HCT116 (cell line): ENCODE measurements around the gene CADPS.

Experiments
- CTCF ChIP-seq, 3 experiments: fragments of 200-600 bp in 1 of 3; sonication (generic) in 1 of 3; IDR thresholded peaks in 2 of 3; conservative IDR thresholded peaks in 1 of 3; 2 replicates each; pipeline ENCODE4 v1.5.1; 2012 to 2017; ENCODE audit warnings: low read depth in 2 of 3, low read length in 2 of 3, antibody characterized with exemption in 1 of 3, borderline replicate concordance in 1 of 3, control low read depth in 1 of 3, mild to moderate bottlenecking in 1 of 3, mixed read lengths in 1 of 3, mixed run types in 1 of 3, moderate library complexity in 1 of 3; ENCODE audit not compliant: insufficient read depth in 1 of 3
- EZH2 ChIP-seq: fragments of 200-600 bp; sonication (generic); IDR thresholded peaks from 2 replicates; pipeline ENCODE4 v1.6.1; 2017; ENCODE audit warnings: antibody characterized with exemption, mixed run types
- POLR2A ChIP-seq: IDR thresholded peaks from 2 replicates; pipeline ENCODE4 v1.7.0; 2011; ENCODE audit warnings: borderline replicate concordance; ENCODE audit not compliant: insufficient read depth, insufficient read length; ENCODE audit errors: extremely low read depth
- YY1 ChIP-seq: IDR thresholded peaks from 2 replicates; pipeline ENCODE4 v1.6.1; 2011; ENCODE audit warnings: low read length, low read depth, moderate library complexity, mild to moderate bottlenecking; ENCODE audit not compliant: insufficient replicate concordance; ENCODE audit errors: extremely low read depth

GRCh38 chr3:62918777-62919176 is 43.6 kb upstream of the CADPS start:
- no peak for TF ChIP-seq POLR2A
- no peak for TF ChIP-seq CTCF (IDR thresholded peaks at IDR 0.05 in 2 of 3, conservative IDR thresholded peaks at IDR 0.05 in 1 of 3; ENCODE audit: borderline replicate concordance in 1 of 3, insufficient read depth in 1 of 3, low read depth in 2 of 3, low read length in 2 of 3)
- TF ChIP-seq EZH2: no peak
- TF ChIP-seq YY1: no peak
